Mesenchymal stem cell (in vitro differentiated cells and primary cell): ENCODE data around the gene FCGR2B. TPM values are rescaled to one million over a fixed set of nuclear protein-coding genes. Genes with fewer than 3 reads are reported as not detected.
"Not testable (repeated sequence)": the region's sequence is repeated elsewhere in the genome, so short reads cannot be mapped to it uniquely, and the experiment has no call there.

ENCODE experiments used
- DNase-seq: peaks from one replicate; pipeline ENCODE4 v3.0.0-alpha.2; 2013
- H2AFZ ChIP-seq: one replicate; pipeline ENCODE4 v1.6.1; 2013; ENCODE audit warnings: low read depth, mild to moderate bottlenecking, control low read depth, inconsistent platforms, low read length, moderate library complexity
- H2AK5ac ChIP-seq: 2 replicates; pipeline ENCODE4 v1.6.1; 2013; ENCODE audit warnings: low read length, moderate library complexity, mild to moderate bottlenecking, inconsistent platforms; ENCODE audit not compliant: severe bottlenecking
- H2BK120ac ChIP-seq: one replicate; pipeline ENCODE4 v1.6.1; 2013; ENCODE audit warnings: low read depth, mild to moderate bottlenecking, inconsistent platforms, low read length, moderate library complexity
- H2BK12ac ChIP-seq, 2 experiments: one replicate each; pipeline ENCODE4 v1.6.1; 2013; ENCODE audit warnings: inconsistent platforms in 2 of 2, low read length in 2 of 2, mild to moderate bottlenecking in 2 of 2, moderate library complexity in 2 of 2, control low read depth in 1 of 2
- H2BK15ac ChIP-seq: one replicate; pipeline ENCODE4 v1.6.1; 2013; ENCODE audit warnings: mild to moderate bottlenecking, low read depth, inconsistent platforms; ENCODE audit not compliant: poor library complexity, severe bottlenecking
- H2BK5ac ChIP-seq: 2 replicates; pipeline ENCODE4 v1.6.1; 2013; ENCODE audit warnings: low read depth, mild to moderate bottlenecking, low read length, control low read depth, inconsistent platforms; ENCODE audit not compliant: poor library complexity, severe bottlenecking
- H3K14ac ChIP-seq, 2 experiments: one replicate each; pipeline ENCODE4 v1.6.1; 2013; ENCODE audit warnings: inconsistent platforms in 2 of 2, low read length in 2 of 2, control low read depth in 1 of 2, mild to moderate bottlenecking in 1 of 2, moderate library complexity in 1 of 2
- H3K18ac ChIP-seq, 2 experiments: one replicate each; pipeline ENCODE4 v1.6.1; 2013; ENCODE audit warnings: inconsistent platforms in 2 of 2, low read length in 2 of 2, control low read depth in 1 of 2, low read depth in 1 of 2, mild to moderate bottlenecking in 1 of 2
- H3K23ac ChIP-seq, 2 experiments: one replicate each; pipeline ENCODE4 v1.6.1; 2013; ENCODE audit warnings: inconsistent platforms in 2 of 2, low read length in 2 of 2, mild to moderate bottlenecking in 2 of 2, moderate library complexity in 2 of 2, control low read depth in 1 of 2
- H3K27ac ChIP-seq: 2 replicates; pipeline ENCODE4 v1.5.1; 2013; ENCODE audit warnings: mild to moderate bottlenecking, moderate library complexity, low read length, control low read depth, inconsistent platforms; ENCODE audit not compliant: poor library complexity, severe bottlenecking
- H3K27me3 ChIP-seq, 2 experiments: 2 replicates each; pipeline versions ENCODE4 v1.6.1 to v1.7.0; 2013; ENCODE audit warnings: low read length in 2 of 2, mild to moderate bottlenecking in 2 of 2, moderate library complexity in 2 of 2, control low read depth in 1 of 2, inconsistent platforms in 1 of 2; ENCODE audit not compliant: control insufficient read depth in 1 of 2, insufficient read depth in 1 of 2
- H3K36me3 ChIP-seq, 2 experiments: 2 replicates each; pipeline versions ENCODE4 v1.6.1 to v1.7.0; 2013; ENCODE audit warnings: low read length in 2 of 2, control low read depth in 1 of 2, inconsistent platforms in 1 of 2, low read depth in 1 of 2, mild to moderate bottlenecking in 1 of 2; ENCODE audit not compliant: insufficient read depth in 2 of 2, control insufficient read depth in 1 of 2
- H3K4ac ChIP-seq, 2 experiments: one replicate each; pipeline ENCODE4 v1.6.1; 2013; ENCODE audit warnings: inconsistent platforms in 2 of 2, low read length in 2 of 2, mild to moderate bottlenecking in 2 of 2, moderate library complexity in 2 of 2, control low read depth in 1 of 2, low read depth in 1 of 2
- H3K4me1 ChIP-seq: 2 replicates; pipeline ENCODE4 v1.6.1; 2013; ENCODE audit warnings: low read depth, low read length, control low read depth; ENCODE audit not compliant: control insufficient read depth, insufficient read depth
- H3K4me2 ChIP-seq: 2 replicates; pipeline ENCODE4 v1.6.1; 2013; ENCODE audit warnings: low read length, mild to moderate bottlenecking, inconsistent platforms; ENCODE audit not compliant: poor library complexity, severe bottlenecking
- H3K4me3 ChIP-seq, 2 experiments: 2 replicates each; pipeline versions ENCODE4 v1.5.1 to v1.7.0; 2013; ENCODE audit warnings: low read length in 2 of 2, mild to moderate bottlenecking in 2 of 2, control low read depth in 1 of 2, low read depth in 1 of 2; ENCODE audit not compliant: insufficient read depth in 1 of 2
- H3K79me1 ChIP-seq: replicated peaks from 2 replicates; pipeline ENCODE4 v1.6.1; 2013; ENCODE audit warnings: mild to moderate bottlenecking, control low read depth, low read length, inconsistent platforms; ENCODE audit not compliant: poor library complexity, severe bottlenecking
- H3K9ac ChIP-seq: 2 replicates; pipeline ENCODE4 v1.7.0; 2013; ENCODE audit warnings: mild to moderate bottlenecking, low read length, moderate library complexity
- H3K9me3 ChIP-seq: 2 replicates; pipeline ENCODE4 v1.7.0; 2013; ENCODE audit warnings: mild to moderate bottlenecking, low read length; ENCODE audit not compliant: control insufficient read depth
- H4K8ac ChIP-seq: one replicate; pipeline ENCODE4 v1.6.1; 2013; ENCODE audit warnings: inconsistent platforms, mild to moderate bottlenecking, low read length, moderate library complexity
- H4K91ac ChIP-seq: one replicate; pipeline ENCODE4 v1.6.1; 2013; ENCODE audit warnings: mild to moderate bottlenecking, low read length, inconsistent platforms
- WGBS: methylation state at CpG from one replicate; pipeline ENCODE4 v1.1.7; 2013; ENCODE audit warnings: mixed read lengths; 5-methylcytosine and 5-hydroxymethylcytosine counted together
- polyA plus RNA-seq, 2 experiments: library from polyadenylated mRNA; stranded (reverse); fragments of 200-250 nt; gene quantifications; one replicate each; pipeline ENCODE4 v1.2.3, GENCODE V29; 2013

The FCGR2B gene
- polyA plus RNA-seq (2013, experiment 1 of 2), result not detected
- not detected for polyA plus RNA-seq (2013, experiment 2 of 2)

GRCh38 chr1:161662684-161663339, at the start of gene FCGR2B:
TSS of gene FCGR2B (plus strand) at chr1:161663143. CDS start at chr1:161663242, 99 bp downstream.
- H2AK5ac ChIP-seq, H3K4me2 ChIP-seq, H2BK120ac ChIP-seq, H3K14ac ChIP-seq, H3K79me1 ChIP-seq, H3K27ac ChIP-seq, H4K91ac ChIP-seq, H3K36me3 ChIP-seq, H3K4me1 ChIP-seq, H3K4ac ChIP-seq, H2BK12ac ChIP-seq, H3K9me3 ChIP-seq, H3K9ac ChIP-seq, H2BK5ac ChIP-seq, H3K23ac ChIP-seq, H3K18ac ChIP-seq, H3K4me3 ChIP-seq, H4K8ac ChIP-seq, H3K27me3 ChIP-seq, DNase-seq, H2AFZ ChIP-seq, H2BK15ac ChIP-seq: not testable (repeated sequence)
- WGBS, result no CpG with 5 or more reads among the region's 4 CpGs

- H3K23ac ChIP-seq, H3K9me3 ChIP-seq, H3K4me1 ChIP-seq, H2BK5ac ChIP-seq, H3K4me3 ChIP-seq, H3K9ac ChIP-seq, H2BK120ac ChIP-seq, H4K8ac ChIP-seq, H3K27ac ChIP-seq, H3K79me1 ChIP-seq, H2BK15ac ChIP-seq, H2AK5ac ChIP-seq, H3K27me3 ChIP-seq, DNase-seq, H3K18ac ChIP-seq, H2BK12ac ChIP-seq, H3K4ac ChIP-seq, H4K91ac ChIP-seq, H2AFZ ChIP-seq, H3K4me2 ChIP-seq, H3K14ac ChIP-seq, H3K36me3 ChIP-seq: not testable (repeated sequence)
- 96% methylated on average over 30 of the region's 30 CpGs for WGBS
Observed at GRCh38 chr1:161616417-161616816, 46.5 kb upstream of the FCGR2B start.

GRCh38 chr1:161618517-161618916, 44.4 kb upstream of the FCGR2B start:
- 97% methylated on average over 3 of the region's 4 CpGs for WGBS
- H4K91ac ChIP-seq, H3K4me3 ChIP-seq: not testable (repeated sequence)

GRCh38 chr1:161620399-161620798, 42.5 kb upstream of the FCGR2B start:
- H2BK15ac ChIP-seq, DNase-seq, H3K27me3 ChIP-seq, H3K9me3 ChIP-seq, H3K27ac ChIP-seq, H3K18ac ChIP-seq, H3K4me3 ChIP-seq, H2BK120ac ChIP-seq, H2AFZ ChIP-seq, H3K14ac ChIP-seq, H2BK12ac ChIP-seq, H3K36me3 ChIP-seq, H3K79me1 ChIP-seq, H2BK5ac ChIP-seq, H4K8ac ChIP-seq, H2AK5ac ChIP-seq, H3K4ac ChIP-seq, H3K23ac ChIP-seq, H3K4me1 ChIP-seq, H3K4me2 ChIP-seq, H3K9ac ChIP-seq, H4K91ac ChIP-seq: not testable (repeated sequence)
- 95% methylated on average over 5 of the region's 7 CpGs for WGBS

More at GRCh38 chr1:161618517-161618916, 44.4 kb upstream of the FCGR2B start:
- not testable (repeated sequence) for H3K4me1 ChIP-seq, H3K9ac ChIP-seq, H3K9me3 ChIP-seq, H2BK120ac ChIP-seq, H3K27me3 ChIP-seq, H3K14ac ChIP-seq, H3K18ac ChIP-seq, DNase-seq, H3K23ac ChIP-seq, H2BK5ac ChIP-seq, H3K27ac ChIP-seq, H2AFZ ChIP-seq, H4K8ac ChIP-seq, H3K4ac ChIP-seq, H2BK12ac ChIP-seq, H3K79me1 ChIP-seq, H2AK5ac ChIP-seq, H2BK15ac ChIP-seq, H3K36me3 ChIP-seq, H3K4me2 ChIP-seq
